ENCODE results near the gene KCNMB2.

Gene KCNMB2

GRCh38 chr3:178785961-178786360 lies 249.7 kb downstream of the KCNMB2 start:
- Histone ChIP-seq H3K9me3 (peaks cover 0 to 8% (median under 1%) of the 10 kb centered on the region in 3 donors), H3K27ac (no peak overlapping the region), H3K4me1 (no peaks in the 10 kb centered on the region), H3K4me3 (no peak overlapping the region), H3K36me3 (no peaks in the 10 kb centered on the region), H3K27me3 (no peaks in the 10 kb centered on the region)
- intact Hi-C loops (cut with DNase I; ENCODE audit: low total_unique reads), result no loop called here
- TF ChIP-seq CTCF (IDR thresholded peaks at IDR 0.05), result no peak
- DNase-seq, result no peak

- Histone ChIP-seq H3K9me3 (peaks cover 0 to 14% (median 9%) of the 10 kb centered on the region in 3 donors), H3K4me3 (no peak overlapping the region), H3K27ac (no peak overlapping the region), H3K4me1 (no peaks in the 10 kb centered on the region), H3K27me3 (no peaks in the 10 kb centered on the region), H3K36me3 (peaks cover 0 to 3% (median 0%) of the 10 kb centered on the region in 3 donors)
- no peak for DNase-seq
- no peak for TF ChIP-seq CTCF (IDR thresholded peaks at IDR 0.05)
- intact Hi-C loops (cut with DNase I; ENCODE audit: low total_unique reads), result no loop called here
Observed at GRCh38 chr3:178787960-178788359, 251.7 kb downstream of the KCNMB2 start.

GRCh38 chr3:178794711-178795110 lies 258.5 kb downstream of the KCNMB2 start:
- H3K9me3 ChIP-seq, result peaks cover 0 to 14% (median 13%) of the 10 kb centered on the region in 3 donors
- H3K36me3 ChIP-seq, result peaks cover 0 to 3% (median 0%) of the 10 kb centered on the region in 3 donors
- H3K4me1 ChIP-seq, result no peaks in the 10 kb centered on the region
- H3K4me3 ChIP-seq, result no peak overlapping the region
- no peak overlapping the region for H3K27ac ChIP-seq
- no peaks in the 10 kb centered on the region for H3K27me3 ChIP-seq
- no peak for DNase-seq
- intact Hi-C loops (cut with DNase I; ENCODE audit: low total_unique reads), result no loop called here
- no peak for TF ChIP-seq CTCF (IDR thresholded peaks at IDR 0.05)

- intact Hi-C loops (cut with DNase I; ENCODE audit: low total_unique reads), result no loop called here
- peaks cover 0 to 13% (median 12%) of the 10 kb centered on the region in 3 donors for H3K9me3 ChIP-seq
- TF ChIP-seq CTCF (IDR thresholded peaks at IDR 0.05), result no peak
Observed at GRCh38 chr3:178795349-178795748, 259.1 kb downstream of the KCNMB2 start.

GRCh38 chr3:178802259-178802658 lies 266.0 kb downstream of the KCNMB2 start:
- Histone ChIP-seq H3K4me3 (no peak overlapping the region), H3K27me3 (no peaks in the 10 kb centered on the region), H3K4me1 (no peaks in the 10 kb centered on the region), H3K36me3 (no peaks in the 10 kb centered on the region), H3K27ac (no peak overlapping the region), H3K9me3 (no peaks in the 10 kb centered on the region)
- intact Hi-C loops (cut with DNase I; ENCODE audit: low total_unique reads), result no loop called here
- no peak for TF ChIP-seq CTCF (IDR thresholded peaks at IDR 0.05)
- no peak for DNase-seq

More at GRCh38 chr3:178795349-178795748, 259.1 kb downstream of the KCNMB2 start:
- H3K36me3 ChIP-seq, result peaks cover 0 to 3% (median 0%) of the 10 kb centered on the region in 3 donors
- H3K27me3 ChIP-seq, result no peaks in the 10 kb centered on the region
- no peaks in the 10 kb centered on the region for H3K4me1 ChIP-seq
- no peak overlapping the region for H3K4me3 ChIP-seq
- H3K27ac ChIP-seq, result no peak overlapping the region
- DNase-seq, result no peak

Data from tibial artery (tissue), 4 donors.